Pancreas (tissue), 10 donors: ENCODE measurements around the gene KRT32. TPM values are rescaled to one million over a fixed set of nuclear protein-coding genes. Genes with fewer than 3 reads are reported as not detected.

Experiments
- ATAC-seq, 4 donors: fragments of 200-7000 bp; cut with Tn5 transposase; one replicate each; pipeline versions ENCODE4 v1.8.0 to v1.9.1; 2020; ENCODE audit warnings: mild to moderate bottlenecking in 4 of 4, moderate library complexity in 4 of 4
- DNase-seq, 6 donors: peaks; one replicate each; pipeline ENCODE4 v3.0.0-alpha.2; 2020
- FAIRE-seq: peaks from 2 replicates; lab custom pipeline; 2012; peaks lifted over from hg19 to GRCh38; lab: Jason Lieb, UNC
- H3K27ac ChIP-seq, 4 donors: fragments of 200-600 bp; sonication (generic); 1 replicate in 3 of 4; 2 replicates in 1 of 4; pipeline versions ENCODE4 v1.5.0 to v1.8.0; 2020
- H3K27me3 ChIP-seq, 4 donors: fragments of 200-600 bp; one replicate each; pipeline ENCODE4 v1.8.0; 2021
- H3K36me3 ChIP-seq, 3 donors: fragments of 200-600 bp; sonication (generic) in 1 of 3; one replicate each; pipeline versions ENCODE4 v1.5.0 to v1.8.0; 2020 to 2021
- H3K4me1 ChIP-seq, 3 donors: fragments of 200-600 bp; one replicate each; pipeline ENCODE4 v1.8.0; 2021
- H3K4me3 ChIP-seq, 4 donors: fragments of 200-600 bp; sonication (generic) in 2 of 4; one replicate each; pipeline versions ENCODE4 v1.5.0 to v1.8.0; 2020 to 2021
- H3K9me3 ChIP-seq, 4 donors: fragments of 200-600 bp; one replicate each; pipeline ENCODE4 v1.8.0; 2021
- WGBS, 2 donors: extraction: QIAGEN DNeasy Blood & Tissue Kit; methylation state at CpG; one replicate each; pipeline ENCODE4 v1.1.7; 2013; 5-methylcytosine and 5-hydroxymethylcytosine counted together
- intact Hi-C, 3 donors: fragments of 100-400 bp; cut with DNase I; formaldehyde crosslinking; loops; one replicate each; pipeline versions ENCODE4 v1.11.1 to v1.14.2; 2022
- polyA plus RNA-seq, 2 donors: library from polyadenylated mRNA; stranded (reverse); fragments of 200-250 nt; gene quantifications; one replicate each; pipeline ENCODE4 v1.2.3, GENCODE V29; 2013
- total RNA-seq, 6 donors: library from RNA; stranded (reverse); fragmentation: NEBNext Ultra II Directional in 4 of 6; extraction: Animal tissue kit (Norgen Biotek cat#: 25700) in 4 of 6; gene quantifications; one replicate each; pipeline versions ENCODE4 v1.2.1 to v1.2.4, GENCODE V29; 2021 to 2023
- TF ChIP-seq, protein P1 (sequence below), 4 donors: fragments of 200-600 bp; sonication (generic) in 3 of 4; IDR thresholded peaks; one replicate each; pipeline versions ENCODE4 v1.5.0 to v1.8.0; 2021; ENCODE audit warnings: antibody characterized with exemption in 4 of 4
- donor health status: healthy with polysubstance abuse.
- donor health status: DM: no; HTN: no; CAD: no; lungs with moderate emphysema.
- donor health status: DM: no; HTN: no; CAD: no.
- donor health status: control.
- donor health status: control.
- donor health status: Bipolar disorder and iron deficiency.
- donor health status: DM: yes; HTN: yes; CAD: no.
- donor health status: DM: no; HTN: no; CAD: no.
- donor health status: DM: no; HTN: no; CAD: no.
- donor health status: DM: yes; HTN: yes; CAD: no.

The KRT32 gene
- total and polyA plus RNA-seq, 8 donors: 0.05 TPM; not detected in 7

DNA sequence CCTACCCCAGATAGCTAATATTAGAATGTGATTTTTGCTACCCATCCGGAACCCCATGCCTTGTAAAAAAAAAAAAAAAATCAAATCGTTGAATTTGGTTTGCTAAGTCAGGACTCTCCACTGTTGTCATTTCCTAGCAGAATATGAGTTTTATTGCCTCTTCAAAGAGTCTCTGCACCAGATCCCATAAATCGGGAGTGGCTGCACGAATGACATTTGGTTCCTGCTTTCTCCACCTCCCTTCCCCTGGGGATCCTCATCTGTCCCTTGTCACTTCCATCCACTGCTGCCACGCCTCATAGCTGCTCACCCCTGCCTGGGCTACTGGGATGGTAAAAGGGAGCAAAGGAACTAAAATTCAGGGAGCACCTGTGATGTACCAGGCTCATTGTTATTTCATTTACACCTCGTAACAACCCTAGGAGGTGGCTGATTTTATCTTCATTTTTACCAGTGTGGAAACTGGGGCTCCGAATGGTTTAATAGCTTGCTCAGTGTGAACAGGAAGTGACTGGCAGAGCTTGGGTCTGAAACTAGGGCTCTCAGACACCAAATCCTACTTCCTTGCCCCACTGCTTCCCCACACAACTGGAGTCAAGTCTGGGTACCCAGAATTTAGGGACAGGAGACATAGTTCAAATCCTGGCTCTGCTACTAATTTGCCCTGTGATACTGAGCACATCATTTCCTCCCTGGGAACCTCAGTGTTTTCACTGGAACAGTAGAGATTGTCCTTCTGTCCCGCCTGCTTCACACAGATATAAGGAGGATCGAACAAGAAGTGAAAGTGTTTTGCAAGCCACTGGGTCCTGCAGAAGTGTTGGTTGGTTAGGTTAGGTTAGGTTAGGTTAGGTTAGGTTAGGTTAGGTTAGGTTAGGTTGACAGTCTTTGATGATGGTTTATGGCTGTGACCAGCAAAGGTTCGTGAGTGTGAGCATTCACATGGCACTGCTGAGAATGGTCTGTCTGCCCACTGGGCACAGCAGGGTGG is 23.1 kb upstream of the KRT32 start:
- Histone ChIP-seq H3K27me3 (no peaks in the 10 kb centered on the region), H3K36me3 (no peaks in the 10 kb centered on the region), H3K9me3 (no peaks in the 10 kb centered on the region), H3K4me3 (no peak overlapping the region), H3K27ac (no peak overlapping the region), H3K4me1 (no peaks in the 10 kb centered on the region)
- DNase-seq (no peak), ATAC-seq (peak in 1 of 4 donors; percentile 26), FAIRE-seq (no peak)
- WGBS, 2 donors: 58 to 79% methylated on average over 10 of the region's 10 CpGs
- intact Hi-C loops: no loop called here
- TF ChIP-seq, protein P1, sequence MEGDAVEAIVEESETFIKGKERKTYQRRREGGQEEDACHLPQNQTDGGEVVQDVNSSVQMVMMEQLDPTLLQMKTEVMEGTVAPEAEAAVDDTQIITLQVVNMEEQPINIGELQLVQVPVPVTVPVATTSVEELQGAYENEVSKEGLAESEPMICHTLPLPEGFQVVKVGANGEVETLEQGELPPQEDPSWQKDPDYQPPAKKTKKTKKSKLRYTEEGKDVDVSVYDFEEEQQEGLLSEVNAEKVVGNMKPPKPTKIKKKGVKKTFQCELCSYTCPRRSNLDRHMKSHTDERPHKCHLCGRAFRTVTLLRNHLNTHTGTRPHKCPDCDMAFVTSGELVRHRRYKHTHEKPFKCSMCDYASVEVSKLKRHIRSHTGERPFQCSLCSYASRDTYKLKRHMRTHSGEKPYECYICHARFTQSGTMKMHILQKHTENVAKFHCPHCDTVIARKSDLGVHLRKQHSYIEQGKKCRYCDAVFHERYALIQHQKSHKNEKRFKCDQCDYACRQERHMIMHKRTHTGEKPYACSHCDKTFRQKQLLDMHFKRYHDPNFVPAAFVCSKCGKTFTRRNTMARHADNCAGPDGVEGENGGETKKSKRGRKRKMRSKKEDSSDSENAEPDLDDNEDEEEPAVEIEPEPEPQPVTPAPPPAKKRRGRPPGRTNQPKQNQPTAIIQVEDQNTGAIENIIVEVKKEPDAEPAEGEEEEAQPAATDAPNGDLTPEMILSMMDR (IDR thresholded peaks at IDR 0.05): no peak

DNA sequence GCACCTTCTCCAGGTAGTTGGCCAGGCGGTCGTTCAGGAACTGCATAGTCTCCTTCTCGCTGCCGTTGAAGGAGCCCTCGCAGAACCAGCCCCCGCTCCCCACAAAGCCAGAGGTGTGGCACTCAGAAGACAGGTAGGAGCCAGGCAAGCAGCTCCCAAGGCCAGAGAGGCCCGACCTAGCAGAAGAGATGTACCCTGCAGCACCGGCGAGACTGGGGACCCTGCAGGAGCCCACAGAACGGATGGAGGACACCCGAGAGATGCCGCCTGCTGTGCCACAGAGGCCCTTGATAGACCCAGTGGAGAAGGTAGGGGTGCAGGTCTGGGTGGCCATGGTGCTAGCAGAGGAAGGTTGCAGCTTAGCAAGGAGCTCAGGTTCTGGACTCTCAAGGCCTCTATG is 22.3 kb upstream of the KRT32 start, which contains the start of gene KRT36:
TSS of gene KRT36 (minus strand) at position 380 of the 400 bp plus-strand sequence. CDS start at position 334, 46 bp downstream.
- DNase-seq (peak in 1 of 6 donors; percentile 38), ATAC-seq (no peak), FAIRE-seq (no peak)
- 77 to 87% methylated on average over 12 of the region's 12 CpGs for WGBS, 2 donors
- no peaks in the 10 kb centered on the region for H3K27me3 ChIP-seq
- H3K4me1 ChIP-seq: no peaks in the 10 kb centered on the region
- TF ChIP-seq, protein P1 (IDR thresholded peaks at IDR 0.05): no peak
- no peaks in the 10 kb centered on the region for H3K9me3 ChIP-seq
- H3K27ac ChIP-seq: no peak within 1 kb of the TSS
- intact Hi-C loops: no loop called here
- no peaks in the 10 kb centered on the region for H3K36me3 ChIP-seq
- no peak within 1 kb of the TSS for H3K4me3 ChIP-seq

DNA sequence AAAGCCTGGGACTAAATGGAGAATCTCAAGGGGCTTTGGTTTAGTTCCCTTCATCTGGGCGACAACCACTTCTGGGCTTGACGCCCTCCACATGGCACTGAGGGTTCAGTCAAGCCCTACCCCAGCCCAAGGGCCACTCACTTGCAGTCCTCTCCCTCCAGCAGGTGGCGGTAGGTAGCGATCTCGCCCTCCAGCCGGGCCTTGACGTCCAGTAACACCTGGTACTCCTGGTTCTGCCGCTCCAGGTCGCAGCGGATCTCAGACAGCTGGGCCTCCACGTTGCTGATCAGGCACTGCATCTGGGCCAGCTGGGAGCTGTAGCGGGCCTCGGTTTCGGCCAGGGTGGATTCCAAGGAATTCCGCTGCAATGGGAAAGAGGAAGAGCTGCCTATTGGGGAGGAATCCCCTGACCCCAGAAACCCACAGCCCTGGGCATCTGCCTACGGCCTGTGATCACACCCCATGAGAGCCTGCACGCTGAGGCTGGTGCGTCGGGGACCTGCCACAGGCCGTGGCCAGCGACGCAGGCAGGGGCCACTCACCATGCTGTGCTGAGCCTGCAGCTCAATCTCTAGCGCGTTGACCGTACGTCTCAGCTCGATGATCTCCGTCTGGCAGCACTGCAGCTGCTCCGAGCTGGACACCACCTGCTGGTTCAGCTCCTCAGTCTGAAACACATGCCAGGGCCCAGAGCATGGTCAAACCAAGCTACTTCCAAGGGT is 19.8 kb upstream of the KRT32 start:
- peak in 5 of 6 donors; percentile 29 to 72 (median 49) for DNase-seq
- intact Hi-C loops: no loop called here
- no peak for FAIRE-seq

DNA sequence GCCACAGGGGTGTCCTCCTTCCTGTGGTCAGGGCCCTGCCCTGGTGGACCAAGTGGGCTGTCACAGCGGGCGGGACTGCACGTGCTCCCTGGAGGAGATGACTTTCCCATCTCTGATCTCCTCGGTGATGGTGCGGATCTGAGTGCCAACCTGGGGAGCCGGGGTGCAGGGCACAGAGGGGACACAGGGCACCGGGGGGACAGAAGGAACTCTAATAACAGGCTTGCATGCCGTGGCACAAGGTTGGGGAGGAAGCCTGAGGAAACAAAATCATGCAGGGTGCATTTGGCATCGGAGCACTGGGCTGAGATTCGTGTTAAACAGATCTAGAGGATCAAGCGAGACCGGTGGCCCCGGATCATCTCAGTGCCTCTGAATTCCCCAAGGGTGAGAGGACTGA is 19.1 kb upstream of the KRT32 start:
- WGBS, 2 donors: 73 to 82% methylated on average over 13 of the region's 13 CpGs
- TF ChIP-seq, protein P1 (IDR thresholded peaks at IDR 0.05): no peak
- no peaks in the 10 kb centered on the region for H3K4me1 ChIP-seq
- FAIRE-seq (no peak), ATAC-seq (no peak), DNase-seq (no peak)
- no peaks in the 10 kb centered on the region for H3K9me3 ChIP-seq
- intact Hi-C loops: no loop called here
- no peak overlapping the region for H3K4me3 ChIP-seq
- no peaks in the 10 kb centered on the region for H3K27me3 ChIP-seq
- no peaks in the 10 kb centered on the region for H3K36me3 ChIP-seq
- no peak overlapping the region for H3K27ac ChIP-seq

More for the DNA sequence above, 19.8 kb upstream of the KRT32 start:
- H3K36me3 ChIP-seq: no peaks in the 10 kb centered on the region
- H3K4me3 ChIP-seq: no peak overlapping the region
- H3K27ac ChIP-seq: no peak overlapping the region
- no peaks in the 10 kb centered on the region for H3K4me1 ChIP-seq
- TF ChIP-seq, protein P1 (IDR thresholded peaks at IDR 0.05): peak in 2 of 4 donors; percentile 26 to 27
- peak in 3 of 4 donors; percentile 52 to 76 (median 56) for ATAC-seq
- H3K9me3 ChIP-seq: no peaks in the 10 kb centered on the region
- WGBS, 2 donors: 51 to 52% methylated on average over 29 of the region's 29 CpGs
- no peaks in the 10 kb centered on the region for H3K27me3 ChIP-seq
